K562 (cell line): Measurements from ENCODE around the gene RAB6B. TPM values are rescaled to one million over a fixed set of nuclear protein-coding genes. Genes with fewer than 3 reads are reported as not detected.
A peak's percentile ranks its signal among the peaks of the same experiment; 100 is the strongest.

Source experiments
- DDX20 ChIP-seq: fragments of 450-650 bp; IDR thresholded peaks from 2 replicates; pipeline ENCODE4 v1.6.1; 2016; ENCODE audit warnings: missing genetic modification characterization, low read depth, mild to moderate bottlenecking, missing compliant biosample characterization, moderate library complexity
- GABPB1 ChIP-seq: sonication (generic); formaldehyde crosslinking; IDR thresholded peaks from 2 replicates; pipeline ENCODE4 v1.8.0; 2022; ENCODE audit warnings: mild to moderate bottlenecking, missing genetic modification reagents
- HIVEP1 ChIP-seq: fragments of 250-450 bp; sonication (Bioruptor Pico); IDR thresholded peaks from 2 replicates; pipeline ENCODE4 v1.4.0; 2020; ENCODE audit warnings: mild to moderate bottlenecking
- HMG20B ChIP-seq: fragments of 250-450 bp; sonication (Bioruptor Pico); IDR thresholded peaks from 2 replicates; pipeline ENCODE4 v1.5.0; 2021; ENCODE audit warnings: mild to moderate bottlenecking
- HNRNPK ChIP-seq: fragments of 200-400 bp; formaldehyde crosslinking; IDR thresholded peaks from one replicate; pipeline ENCODE4 v1.6.1; 2018; ENCODE audit warnings: mild to moderate bottlenecking, low read depth, low read length; ENCODE audit not compliant: poor library complexity, severe bottlenecking
- KLF1 ChIP-seq: fragments of 450-650 bp; IDR thresholded peaks from 2 replicates; pipeline ENCODE4 v1.6.1; 2016; ENCODE audit warnings: missing genetic modification characterization, missing compliant biosample characterization
- KLF16 ChIP-seq: IDR thresholded peaks from 2 replicates; pipeline ENCODE4 v1.6.1; 2016; ENCODE audit warnings: antibody characterized with exemption
- PHF8 ChIP-seq: fragments of 200-600 bp; sonication (generic); IDR thresholded peaks from 2 replicates; pipeline ENCODE4 v1.6.1; 2012; ENCODE audit warnings: mixed run types, mild to moderate bottlenecking, inconsistent platforms, low read length, moderate library complexity, borderline replicate concordance
- RFX1 ChIP-seq: fragments of 450-650 bp; IDR thresholded peaks from 2 replicates; pipeline ENCODE4 v1.6.1; 2016; ENCODE audit warnings: mild to moderate bottlenecking, moderate library complexity
- ZBTB9 ChIP-seq: fragments of 450-650 bp; formaldehyde crosslinking; IDR thresholded peaks from 2 replicates; pipeline ENCODE4 v1.4.0; 2020; ENCODE audit warnings: mild to moderate bottlenecking, moderate library complexity
- ZC3H11A ChIP-seq: IDR thresholded peaks from 2 replicates; pipeline ENCODE4 v1.6.1; 2012; ENCODE audit warnings: low read depth, low read length, improper control_type of control experiment
- ZNF232 ChIP-seq: sonication (generic); formaldehyde crosslinking; IDR thresholded peaks from 2 replicates; pipeline ENCODE4 v1.8.0; 2022; ENCODE audit warnings: mild to moderate bottlenecking, missing genetic modification reagents
- ZNF644 ChIP-seq: fragments of 200-800 bp; sonication (Bioruptor generic); IDR thresholded peaks from 2 replicates; pipeline ENCODE4 v1.6.1; 2016; ENCODE audit warnings: low read depth, missing genetic modification characterization, missing compliant biosample characterization
- polyA plus RNA-seq, 8 experiments: library from polyadenylated mRNA; depleted of rRNA in 4 of 8; stranded (reverse) in 5 of 8; unstranded in 3 of 8; fragments of >200 nt; fragmentation: Nextera tagmentation in 2 of 8; fragmentation: Illumina TruSeq in 1 of 8; extraction: Ambion mirVana in 2 of 8; extraction: Trizol in 1 of 8; gene quantifications; 2 replicates each; pipeline versions ENCODE4 v1.2.1 to v1.2.3, GENCODE V29; 2011 to 2014; ENCODE audit warnings: inconsistent platforms in 1 of 8, missing spikeins in 1 of 8
- total RNA-seq, 7 experiments: library from RNA; depleted of rRNA in 6 of 7; stranded (reverse); fragments of >200 nt in 6 of 7; fragmentation: Illumina TruSeq in 2 of 7; extraction: Trizol in 2 of 7; gene quantifications; 2 replicates each; pipeline versions ENCODE4 v1.2.1 to v1.2.3, GENCODE V29; 2011 to 2021; ENCODE audit warnings: low replicate concordance in 1 of 7
- TF ChIP-seq, protein P1 (sequence below), 2 experiments: fragments of 450-650 bp in 1 of 2; sonication (generic) in 1 of 2; formaldehyde crosslinking in 1 of 2; IDR thresholded peaks; 2 replicates each; pipeline versions ENCODE4 v1.7.1 to v1.9.0; 2016 to 2022; ENCODE audit warnings: inconsistent platforms in 1 of 2, mild to moderate bottlenecking in 1 of 2, missing genetic modification reagents in 1 of 2
- TF ChIP-seq, protein P2 (sequence below): fragments of 450-650 bp; IDR thresholded peaks from 2 replicates; pipeline ENCODE4 v1.7.0; 2016; ENCODE audit warnings: borderline replicate concordance

RAB6B gene
- total and polyA plus RNA-seq, 9 of the 15 experiments (the other 6 are each of a cell fraction or from before 2014, with no cell fraction given) = 0.60 to 18.1 (median 1.5) TPM

- TF ChIP-seq HNRNPK (no peak), ZNF232 (CRISPR knock-in tag) (no peak), ZNF644 (tag) (no peak), KLF1 (tag) (no peak), GABPB1 (peak; percentile 57), ZBTB9 (CRISPR knock-in tag) (0 out of 2 replicates have a peak, but pooled peaks have one; percentile 21), HMG20B (CRISPR knock-in tag) (no peak), KLF16 (no peak), DDX20 (tag) (no peak), ZC3H11A (no peak), PHF8 (peak; percentile 94; the same call in 1 of the 2 replicates), HIVEP1 (CRISPR knock-in tag) (no peak), RFX1 (no peak)
- TF ChIP-seq, protein P1, sequence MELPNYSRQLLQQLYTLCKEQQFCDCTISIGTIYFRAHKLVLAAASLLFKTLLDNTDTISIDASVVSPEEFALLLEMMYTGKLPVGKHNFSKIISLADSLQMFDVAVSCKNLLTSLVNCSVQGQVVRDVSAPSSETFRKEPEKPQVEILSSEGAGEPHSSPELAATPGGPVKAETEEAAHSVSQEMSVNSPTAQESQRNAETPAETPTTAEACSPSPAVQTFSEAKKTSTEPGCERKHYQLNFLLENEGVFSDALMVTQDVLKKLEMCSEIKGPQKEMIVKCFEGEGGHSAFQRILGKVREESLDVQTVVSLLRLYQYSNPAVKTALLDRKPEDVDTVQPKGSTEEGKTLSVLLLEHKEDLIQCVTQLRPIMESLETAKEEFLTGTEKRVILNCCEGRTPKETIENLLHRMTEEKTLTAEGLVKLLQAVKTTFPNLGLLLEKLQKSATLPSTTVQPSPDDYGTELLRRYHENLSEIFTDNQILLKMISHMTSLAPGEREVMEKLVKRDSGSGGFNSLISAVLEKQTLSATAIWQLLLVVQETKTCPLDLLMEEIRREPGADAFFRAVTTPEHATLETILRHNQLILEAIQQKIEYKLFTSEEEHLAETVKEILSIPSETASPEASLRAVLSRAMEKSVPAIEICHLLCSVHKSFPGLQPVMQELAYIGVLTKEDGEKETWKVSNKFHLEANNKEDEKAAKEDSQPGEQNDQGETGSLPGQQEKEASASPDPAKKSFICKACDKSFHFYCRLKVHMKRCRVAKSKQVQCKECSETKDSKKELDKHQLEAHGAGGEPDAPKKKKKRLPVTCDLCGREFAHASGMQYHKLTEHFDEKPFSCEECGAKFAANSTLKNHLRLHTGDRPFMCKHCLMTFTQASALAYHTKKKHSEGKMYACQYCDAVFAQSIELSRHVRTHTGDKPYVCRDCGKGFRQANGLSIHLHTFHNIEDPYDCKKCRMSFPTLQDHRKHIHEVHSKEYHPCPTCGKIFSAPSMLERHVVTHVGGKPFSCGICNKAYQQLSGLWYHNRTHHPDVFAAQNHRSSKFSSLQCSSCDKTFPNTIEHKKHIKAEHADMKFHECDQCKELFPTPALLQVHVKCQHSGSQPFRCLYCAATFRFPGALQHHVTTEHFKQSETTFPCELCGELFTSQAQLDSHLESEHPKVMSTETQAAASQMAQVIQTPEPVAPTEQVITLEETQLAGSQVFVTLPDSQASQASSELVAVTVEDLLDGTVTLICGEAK (IDR thresholded peaks at IDR 0.05) = no peak
- TF ChIP-seq, protein P1 (CRISPR knock-in tag; IDR thresholded peaks at IDR 0.05) = no peak
- TF ChIP-seq, protein P2, sequence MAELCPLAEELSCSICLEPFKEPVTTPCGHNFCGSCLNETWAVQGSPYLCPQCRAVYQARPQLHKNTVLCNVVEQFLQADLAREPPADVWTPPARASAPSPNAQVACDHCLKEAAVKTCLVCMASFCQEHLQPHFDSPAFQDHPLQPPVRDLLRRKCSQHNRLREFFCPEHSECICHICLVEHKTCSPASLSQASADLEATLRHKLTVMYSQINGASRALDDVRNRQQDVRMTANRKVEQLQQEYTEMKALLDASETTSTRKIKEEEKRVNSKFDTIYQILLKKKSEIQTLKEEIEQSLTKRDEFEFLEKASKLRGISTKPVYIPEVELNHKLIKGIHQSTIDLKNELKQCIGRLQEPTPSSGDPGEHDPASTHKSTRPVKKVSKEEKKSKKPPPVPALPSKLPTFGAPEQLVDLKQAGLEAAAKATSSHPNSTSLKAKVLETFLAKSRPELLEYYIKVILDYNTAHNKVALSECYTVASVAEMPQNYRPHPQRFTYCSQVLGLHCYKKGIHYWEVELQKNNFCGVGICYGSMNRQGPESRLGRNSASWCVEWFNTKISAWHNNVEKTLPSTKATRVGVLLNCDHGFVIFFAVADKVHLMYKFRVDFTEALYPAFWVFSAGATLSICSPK = no peak
Measured at GRCh38 chr3:133805702-133806475, 89.8 kb downstream of the RAB6B start, which contains the start of gene SRPRB (continued).
